GM12873 (cell line): ENCODE data around the gene HECTD1.

Experiments
- CTCF ChIP-seq: IDR thresholded peaks from 2 replicates; pipeline ENCODE4 v1.5.1; 2012; ENCODE audit warnings: low read depth, mild to moderate bottlenecking, moderate library complexity, low read length, control low read depth; ENCODE audit not compliant: insufficient read depth; ENCODE audit errors: missing control alignments

HECTD1 gene

GRCh38 chr14:31070431-31070830, 137.2 kb downstream of the HECTD1 start:
- TF ChIP-seq CTCF: no peak

GRCh38 chr14:31069343-31069742, 138.2 kb downstream of the HECTD1 start:
- no peak for TF ChIP-seq CTCF

- TF ChIP-seq CTCF: no peak
Measured at GRCh38 chr14:31068235-31068634, 139.4 kb downstream of the HECTD1 start.

- TF ChIP-seq CTCF: no peak
Measured at GRCh38 chr14:31060253-31060875, 147.2 kb downstream of the HECTD1 start.

- TF ChIP-seq CTCF: no peak
Measured at GRCh38 chr14:31059152-31059924, 148.3 kb downstream of the HECTD1 start.

- no peak for TF ChIP-seq CTCF
Measured at GRCh38 chr14:31057701-31058364, 149.8 kb downstream of the HECTD1 start.

GRCh38 chr14:31057035-31057434, 150.6 kb downstream of the HECTD1 start:
- no peak for TF ChIP-seq CTCF
